ENCODE data around the gene ACOT13.
"Not testable (repeated sequence)": the region's sequence is repeated elsewhere in the genome, so short reads cannot be mapped to it uniquely, and the experiment has no call there.

The ACOT13 gene

GRCh38 chr6:24731456-24732134 is 64.7 kb downstream of the ACOT13 start:
- DNase-seq (ENCODE audit: low read depth in 2 of 2) = not testable (repeated sequence)

- no peak for DNase-seq (ENCODE audit: low read depth in 2 of 2)
Measured at GRCh38 chr6:24734166-24734565, 67.3 kb downstream of the ACOT13 start.

DNA sequence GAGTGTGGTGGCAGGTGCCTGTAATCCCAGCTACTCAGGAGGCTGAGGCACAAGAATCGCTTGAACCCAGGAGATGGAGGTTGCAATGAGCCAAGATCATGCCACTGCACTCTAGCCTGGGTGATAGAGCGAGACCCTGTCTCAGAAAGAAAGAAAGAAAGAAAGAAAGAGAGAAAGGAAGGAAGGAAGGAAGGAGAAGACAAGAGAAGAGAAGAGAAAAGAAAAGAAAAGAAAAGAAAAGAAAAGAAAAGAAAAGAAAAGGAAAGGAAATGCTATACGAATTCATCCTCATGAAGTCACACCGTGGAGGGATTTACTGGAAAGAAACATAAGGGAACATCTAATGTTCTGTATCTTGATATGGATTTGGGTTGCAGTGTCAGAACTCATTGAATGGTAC is 67.8 kb downstream of the ACOT13 start:
- not testable (repeated sequence) for DNase-seq (ENCODE audit: low read depth in 2 of 2)

DNA sequence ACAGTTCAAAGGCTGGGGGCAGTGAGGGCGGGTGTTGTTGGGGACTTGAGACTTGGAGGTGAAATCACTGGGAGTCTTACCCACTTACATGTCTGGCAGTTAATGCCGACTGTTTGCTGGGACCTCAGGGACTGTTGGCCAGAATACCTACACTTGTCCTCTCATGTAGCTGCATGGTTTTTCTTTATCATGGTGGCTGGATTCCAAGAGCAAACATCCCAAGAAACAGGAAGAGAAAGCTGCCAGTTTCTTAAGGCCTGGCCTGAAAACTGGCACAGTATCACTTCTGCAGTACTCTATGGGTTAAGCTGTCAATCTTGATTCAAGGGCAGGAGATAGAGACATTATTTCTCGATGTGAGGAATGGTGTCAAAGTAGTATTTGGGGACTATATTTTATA is 71.9 kb downstream of the ACOT13 start:
- DNase-seq (ENCODE audit: low read depth in 2 of 2) = no peak

GRCh38 chr6:24740861-24741260 is 74.0 kb downstream of the ACOT13 start:
- no peak for DNase-seq (ENCODE audit: low read depth in 2 of 2)

DNA sequence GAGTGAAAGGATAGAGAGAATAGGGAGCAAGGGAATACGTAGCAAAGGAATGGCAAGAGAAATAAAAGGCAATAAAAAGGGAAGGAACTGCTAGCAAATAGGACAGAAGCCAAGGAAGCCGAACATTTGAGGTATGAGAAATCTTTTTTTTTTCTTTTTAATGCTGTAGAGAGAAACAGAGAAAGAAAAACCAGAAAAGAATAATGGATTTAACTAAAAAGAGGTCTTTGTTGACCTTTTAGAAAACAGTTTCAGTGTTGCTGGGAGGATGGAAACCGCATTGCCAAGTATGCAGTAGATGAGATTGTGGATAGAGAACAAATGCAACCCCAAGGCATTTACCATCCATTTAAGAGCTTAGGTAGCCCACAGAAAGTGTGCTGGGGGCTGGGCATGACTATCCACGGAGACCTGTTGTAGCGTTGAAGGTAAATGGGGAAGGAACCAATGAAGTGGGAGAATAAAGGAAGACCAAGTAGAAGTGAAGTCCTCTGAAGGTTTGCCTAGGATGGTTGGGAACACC is 75.4 kb downstream of the ACOT13 start:
- DNase-seq (ENCODE audit: low read depth in 2 of 2) = no peak

GRCh38 chr6:24743265-24743943 is 76.5 kb downstream of the ACOT13 start:
- DNase-seq (ENCODE audit: low read depth in 2 of 2) = no peak

- DNase-seq (ENCODE audit: low read depth in 2 of 2) = no peak
Measured at GRCh38 chr6:24743944-24744335, 77.1 kb downstream of the ACOT13 start.

GRCh38 chr6:24744911-24745310 is 78.0 kb downstream of the ACOT13 start:
- no peak for DNase-seq (ENCODE audit: low read depth in 2 of 2)

- DNase-seq (ENCODE audit: low read depth in 2 of 2) = no peak
Measured at GRCh38 chr6:24749297-24749696, 82.4 kb downstream of the ACOT13 start.

GRCh38 chr6:24750878-24751277 is 84.0 kb downstream of the ACOT13 start:
- not testable (repeated sequence) for DNase-seq (ENCODE audit: low read depth in 2 of 2)

- no peak for DNase-seq (ENCODE audit: low read depth in 2 of 2)
Measured at GRCh38 chr6:24752503-24752902, 85.6 kb downstream of the ACOT13 start.

- DNase-seq (ENCODE audit: low read depth in 2 of 2) = no peak
Measured at GRCh38 chr6:24752917-24753492, 86.1 kb downstream of the ACOT13 start.

DNA sequence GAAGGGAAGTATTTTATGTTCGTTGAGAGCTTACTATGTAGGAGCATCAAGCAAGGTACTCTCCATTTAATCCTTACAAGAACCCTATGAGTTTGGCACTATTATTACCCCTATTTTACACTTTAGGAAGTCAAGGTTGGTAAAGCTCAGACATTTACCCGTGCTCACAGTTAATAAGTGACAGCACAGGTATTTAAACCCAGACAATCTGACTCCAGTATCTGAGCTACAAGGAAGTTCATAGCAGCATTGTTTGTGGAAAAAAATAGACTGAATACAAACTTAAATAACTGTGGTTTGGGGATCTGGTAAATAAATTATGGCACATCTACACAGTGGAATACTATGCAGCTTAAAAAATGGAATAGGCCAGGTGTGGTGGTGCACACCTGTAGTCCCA is 86.7 kb downstream of the ACOT13 start:
- DNase-seq (ENCODE audit: low read depth in 2 of 2) = no peak

DNA sequence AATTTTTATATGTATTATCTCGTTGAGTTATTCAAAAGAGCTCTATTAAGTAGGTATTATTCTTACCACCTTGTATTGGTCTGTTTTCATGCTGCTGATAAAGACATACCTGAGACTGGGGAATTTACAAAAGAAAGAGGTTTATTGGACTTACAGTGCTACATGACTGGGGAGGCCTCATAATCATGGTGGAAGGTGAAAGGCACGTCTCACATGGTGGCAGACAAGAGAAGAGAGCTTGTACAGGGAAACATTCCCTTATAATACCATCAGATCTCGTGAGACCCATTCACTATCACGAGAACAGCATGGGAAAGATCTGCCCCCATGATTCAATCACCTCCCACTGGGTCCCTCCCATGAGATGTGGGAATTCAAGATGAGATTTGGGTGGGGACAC is 87.5 kb downstream of the ACOT13 start:
- DNase-seq (ENCODE audit: low read depth in 2 of 2) = not testable (repeated sequence)
